Neuronal stem cell (in vitro differentiated cells): ENCODE results near the gene EPHB6.

Experiments
- DNase-seq: peaks from one replicate; pipeline ENCODE4 v3.0.0-alpha.2; 2013; ENCODE audit warnings: low spot score
- H2AFZ ChIP-seq: one replicate; pipeline ENCODE4 v1.6.1; 2013; ENCODE audit warnings: mild to moderate bottlenecking, low read length, inconsistent platforms
- H2AK5ac ChIP-seq: 2 replicates; pipeline ENCODE4 v1.6.1; 2013; ENCODE audit warnings: low read depth, mild to moderate bottlenecking, inconsistent platforms, low read length, moderate library complexity, mixed read lengths
- H2BK120ac ChIP-seq: 2 replicates; pipeline ENCODE4 v1.6.1; 2013; ENCODE audit warnings: low read depth, mild to moderate bottlenecking, inconsistent platforms, low read length, moderate library complexity, mixed read lengths
- H2BK12ac ChIP-seq: one replicate; pipeline ENCODE4 v1.6.1; 2013; ENCODE audit warnings: low read length, inconsistent platforms
- H2BK15ac ChIP-seq: 2 replicates; pipeline ENCODE4 v1.6.1; 2013; ENCODE audit warnings: mild to moderate bottlenecking, low read length, inconsistent platforms, mixed read lengths
- H2BK5ac ChIP-seq: one replicate; pipeline ENCODE4 v1.6.1; 2013; ENCODE audit warnings: inconsistent platforms, mild to moderate bottlenecking, low read length, moderate library complexity
- H3K14ac ChIP-seq: one replicate; pipeline ENCODE4 v1.6.1; 2013; ENCODE audit warnings: low read length, inconsistent platforms
- H3K18ac ChIP-seq: 2 replicates; pipeline ENCODE4 v1.6.1; 2013; ENCODE audit warnings: low read length, inconsistent platforms
- H3K23ac ChIP-seq: 2 replicates; pipeline ENCODE4 v1.6.1; 2013; ENCODE audit warnings: low read depth, mild to moderate bottlenecking, mixed read lengths, low read length, inconsistent platforms; ENCODE audit not compliant: poor library complexity
- H3K27ac ChIP-seq: replicated peaks from 3 replicates; pipeline ENCODE4 v1.5.1; 2013; ENCODE audit warnings: low read length, inconsistent platforms
- H3K27me3 ChIP-seq, 3 experiments: 2 replicates each; pipeline ENCODE4 v1.6.1; 2013; ENCODE audit warnings: low read length in 3 of 3, mild to moderate bottlenecking in 2 of 3, inconsistent platforms in 1 of 3, low read depth in 1 of 3, mixed read lengths in 1 of 3, moderate library complexity in 1 of 3; ENCODE audit not compliant: control insufficient read depth in 3 of 3, insufficient read depth in 3 of 3
- H3K36me3 ChIP-seq, 2 donors: replicated peaks in 1 of 2; 2 replicates each; pipeline ENCODE4 v1.6.1; 2013; ENCODE audit warnings: low read length in 2 of 2; ENCODE audit not compliant: control insufficient read depth in 2 of 2, insufficient read depth in 2 of 2
- H3K4ac ChIP-seq: 2 replicates; pipeline ENCODE4 v1.6.1; 2013; ENCODE audit warnings: inconsistent platforms, mild to moderate bottlenecking, low read length, moderate library complexity
- H3K4me1 ChIP-seq, 2 donors: 1 replicate in 1 of 2; 2 replicates in 1 of 2; pipeline ENCODE4 v1.6.1; 2013; ENCODE audit warnings: low read length in 2 of 2, low read depth in 1 of 2; ENCODE audit not compliant: control insufficient read depth in 2 of 2, insufficient read depth in 1 of 2
- H3K4me2 ChIP-seq: one replicate; pipeline ENCODE4 v1.6.1; 2013; ENCODE audit warnings: mild to moderate bottlenecking, low read length, inconsistent platforms; ENCODE audit not compliant: insufficient read depth, poor library complexity, severe bottlenecking
- H3K4me3 ChIP-seq, 2 donors: 2 replicates each; pipeline ENCODE4 v1.5.1; 2013; ENCODE audit warnings: low read length in 2 of 2, mild to moderate bottlenecking in 2 of 2, inconsistent platforms in 1 of 2, moderate library complexity in 1 of 2
- H3K79me1 ChIP-seq: one replicate; pipeline ENCODE4 v1.6.1; 2013; ENCODE audit warnings: low read depth, mild to moderate bottlenecking, inconsistent platforms, low read length, moderate library complexity
- H3K9ac ChIP-seq: one replicate; pipeline ENCODE4 v1.6.1; 2013; ENCODE audit warnings: mild to moderate bottlenecking, low read depth, low read length, inconsistent platforms; ENCODE audit not compliant: poor library complexity
- H3K9me3 ChIP-seq, 2 donors: replicated peaks in 1 of 2; 2 replicates each; pipeline versions ENCODE3 to v1.6.1; 2013; ENCODE audit warnings: low read length in 2 of 2, mild to moderate bottlenecking in 2 of 2, inconsistent platforms in 1 of 2, low read depth in 1 of 2, mixed read lengths in 1 of 2, moderate library complexity in 1 of 2; ENCODE audit not compliant: control insufficient read depth in 2 of 2, insufficient read depth in 1 of 2
- H4K8ac ChIP-seq: one replicate; pipeline ENCODE4 v1.6.1; 2013; ENCODE audit warnings: low read depth, mild to moderate bottlenecking, inconsistent platforms, low read length, moderate library complexity
- H4K91ac ChIP-seq: one replicate; pipeline ENCODE4 v1.6.1; 2013; ENCODE audit warnings: low read length, low read depth, mild to moderate bottlenecking, inconsistent platforms; ENCODE audit not compliant: poor library complexity
- WGBS, 2 donors: extraction: QIAGEN DNeasy Blood & Tissue Kit; methylation state at CpG; one replicate each; pipeline ENCODE4 v1.1.7; 2013; ENCODE audit warnings: missing lambda C conversion rate in 2 of 2, mixed read lengths in 1 of 2; ENCODE audit not compliant: insufficient read length in 2 of 2, insufficient replicate concordance in 1 of 2; ENCODE audit errors: extremely low coverage in 2 of 2; 5-methylcytosine and 5-hydroxymethylcytosine counted together

Gene EPHB6

GRCh38 chr7:142899661-142900060, 44.8 kb downstream of the EPHB6 start:
- Histone ChIP-seq H2AFZ (no peak overlapping the region), H3K79me1 (no peaks in the 10 kb centered on the region), H2AK5ac (no peak overlapping the region), H3K4ac (no peak overlapping the region), H2BK120ac (no peak overlapping the region), H3K36me3 (no peaks in the 10 kb centered on the region), H4K91ac (no peak overlapping the region), H3K9ac (no peak overlapping the region), H3K4me3 (no peak overlapping the region), H2BK5ac (no peak overlapping the region), H3K18ac (no peak overlapping the region), H2BK12ac (no peak overlapping the region), H4K8ac (no peak overlapping the region), H2BK15ac (no peak overlapping the region), H3K14ac (no peak overlapping the region), H3K4me1 (peaks cover 0 to 6% of the 10 kb centered on the region in 2 donors), H3K23ac (no peak overlapping the region), H3K4me2 (no peak overlapping the region), H3K27ac (no peak overlapping the region), H3K9me3 (no peaks in the 10 kb centered on the region), H3K27me3 (no peaks in the 10 kb centered on the region)
- WGBS, 2 donors, result no CpG with 5 or more reads among the region's 3 CpGs
- DNase-seq, result no peak

- WGBS, 2 donors, result no CpG with 5 or more reads among the region's 15 CpGs
- no peak overlapping the region for H2AK5ac ChIP-seq
- H3K27ac ChIP-seq, result no peak overlapping the region
- DNase-seq, result no peak
- no peaks in the 10 kb centered on the region for H3K27me3 ChIP-seq
- no peak overlapping the region for H3K23ac ChIP-seq
- H3K4me1 ChIP-seq, result peaks cover 0 to 6% of the 10 kb centered on the region in 2 donors
- H3K9ac ChIP-seq, result no peak overlapping the region
- H3K4ac ChIP-seq, result no peak overlapping the region
- no peak overlapping the region for H4K8ac ChIP-seq
- H3K9me3 ChIP-seq, result peaks cover 0 to 1% of the 10 kb centered on the region in 2 donors
- H3K36me3 ChIP-seq, result no peaks in the 10 kb centered on the region
- no peak overlapping the region for H3K4me3 ChIP-seq
- no peak overlapping the region for H3K18ac ChIP-seq
- H2AFZ ChIP-seq, result no peak overlapping the region
- H3K14ac ChIP-seq, result no peak overlapping the region
- no peak overlapping the region for H4K91ac ChIP-seq
- no peak overlapping the region for H2BK12ac ChIP-seq
- no peak overlapping the region for H2BK5ac ChIP-seq
- H2BK15ac ChIP-seq, result no peak overlapping the region
- no peak overlapping the region for H3K4me2 ChIP-seq
- H2BK120ac ChIP-seq, result no peak overlapping the region
- H3K79me1 ChIP-seq, result no peaks in the 10 kb centered on the region
Observed at GRCh38 chr7:142901426-142902259, 46.8 kb downstream of the EPHB6 start.

- H3K79me1 ChIP-seq, result no peaks in the 10 kb centered on the region
- no peak overlapping the region for H3K14ac ChIP-seq
- H3K27me3 ChIP-seq, result no peaks in the 10 kb centered on the region
- H3K27ac ChIP-seq, result no peak overlapping the region
- H4K8ac ChIP-seq, result no peak overlapping the region
- no peak overlapping the region for H2BK120ac ChIP-seq
- H3K18ac ChIP-seq, result no peak overlapping the region
- no peak overlapping the region for H2BK15ac ChIP-seq
- DNase-seq, result no peak
- no peaks in the 10 kb centered on the region for H3K36me3 ChIP-seq
- no peak overlapping the region for H3K4me3 ChIP-seq
- H3K4ac ChIP-seq, result no peak overlapping the region
- H2AFZ ChIP-seq, result no peak overlapping the region
- H3K9me3 ChIP-seq, result peaks cover 0 to 2% of the 10 kb centered on the region in 2 donors
- H2AK5ac ChIP-seq, result no peak overlapping the region
- no peak overlapping the region for H3K4me2 ChIP-seq
- no peak overlapping the region for H2BK5ac ChIP-seq
- no peak overlapping the region for H3K23ac ChIP-seq
- H2BK12ac ChIP-seq, result no peak overlapping the region
- H3K4me1 ChIP-seq, result peaks cover 0 to 4% of the 10 kb centered on the region in 2 donors
- no peak overlapping the region for H4K91ac ChIP-seq
- no peak overlapping the region for H3K9ac ChIP-seq
Observed at GRCh38 chr7:142904128-142904527, 49.3 kb downstream of the EPHB6 start.

GRCh38 chr7:142905759-142906158, 50.9 kb downstream of the EPHB6 start:
- Histone ChIP-seq H3K4me1 (peaks cover 0 to 4% of the 10 kb centered on the region in 2 donors), H3K4ac (no peak overlapping the region), H3K9me3 (peaks cover 0 to 2% of the 10 kb centered on the region in 2 donors), H2AK5ac (no peak overlapping the region), H2BK120ac (no peak overlapping the region), H3K79me1 (no peaks in the 10 kb centered on the region), H3K27me3 (no peaks in the 10 kb centered on the region), H3K4me2 (no peak overlapping the region), H3K23ac (no peak overlapping the region), H3K36me3 (no peaks in the 10 kb centered on the region), H3K27ac (no peak overlapping the region), H2BK12ac (no peak overlapping the region), H4K8ac (no peak overlapping the region), H3K9ac (no peak overlapping the region), H3K4me3 (no peak overlapping the region), H3K18ac (no peak overlapping the region), H2AFZ (no peak overlapping the region), H2BK15ac (no peak overlapping the region), H3K14ac (no peak overlapping the region), H2BK5ac (no peak overlapping the region), H4K91ac (no peak overlapping the region)
- WGBS, 2 donors, result no CpG with 5 or more reads among the region's 2 CpGs
- no peak for DNase-seq
